Stimulated activated CD8-positive, alpha-beta memory T cell treated with anti-CD3 and anti-CD28 coated beads, Interleukin-15, amount 100 ng/mL, for 1 hour (primary cell): ENCODE data around the gene SYNGR3.
"Not testable (repeated sequence)": the region's sequence is repeated elsewhere in the genome, so short reads cannot be mapped to it uniquely, and the experiment has no call there.

Experiments used
- DNase-seq: peaks from one replicate; pipeline ENCODE4 v3.0.0-alpha.2; 2020; ENCODE audit warnings: low read depth

Gene SYNGR3

DNA sequence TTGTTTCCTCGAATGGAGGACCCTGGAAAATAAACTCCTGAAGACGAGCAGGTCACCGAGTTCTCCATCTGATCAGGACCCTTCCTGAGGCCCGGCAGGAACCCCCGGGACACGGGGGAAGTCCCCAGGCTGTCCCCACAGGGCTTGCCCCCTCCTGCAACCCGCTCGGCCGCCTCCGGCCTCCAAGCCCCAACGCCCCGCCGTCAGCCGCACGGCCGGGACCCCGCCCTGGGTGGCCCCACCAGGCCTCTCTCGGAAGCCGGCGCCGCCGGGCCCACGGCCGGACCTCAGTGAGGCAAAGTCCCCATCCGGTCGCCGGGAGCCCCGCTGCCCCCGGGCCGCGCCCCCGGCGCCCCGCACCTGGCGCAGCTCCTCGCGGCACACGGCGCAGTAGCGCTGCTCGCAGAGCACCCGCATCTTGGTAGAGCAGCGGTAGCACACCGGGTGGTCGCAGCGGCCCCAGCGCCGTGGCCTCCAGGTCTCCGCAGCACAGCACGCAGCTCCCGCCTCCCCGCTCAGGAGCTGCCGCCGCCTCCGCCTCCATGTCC lies 19.5 kb downstream of the SYNGR3 start:
- DNase-seq: no peak

DNA sequence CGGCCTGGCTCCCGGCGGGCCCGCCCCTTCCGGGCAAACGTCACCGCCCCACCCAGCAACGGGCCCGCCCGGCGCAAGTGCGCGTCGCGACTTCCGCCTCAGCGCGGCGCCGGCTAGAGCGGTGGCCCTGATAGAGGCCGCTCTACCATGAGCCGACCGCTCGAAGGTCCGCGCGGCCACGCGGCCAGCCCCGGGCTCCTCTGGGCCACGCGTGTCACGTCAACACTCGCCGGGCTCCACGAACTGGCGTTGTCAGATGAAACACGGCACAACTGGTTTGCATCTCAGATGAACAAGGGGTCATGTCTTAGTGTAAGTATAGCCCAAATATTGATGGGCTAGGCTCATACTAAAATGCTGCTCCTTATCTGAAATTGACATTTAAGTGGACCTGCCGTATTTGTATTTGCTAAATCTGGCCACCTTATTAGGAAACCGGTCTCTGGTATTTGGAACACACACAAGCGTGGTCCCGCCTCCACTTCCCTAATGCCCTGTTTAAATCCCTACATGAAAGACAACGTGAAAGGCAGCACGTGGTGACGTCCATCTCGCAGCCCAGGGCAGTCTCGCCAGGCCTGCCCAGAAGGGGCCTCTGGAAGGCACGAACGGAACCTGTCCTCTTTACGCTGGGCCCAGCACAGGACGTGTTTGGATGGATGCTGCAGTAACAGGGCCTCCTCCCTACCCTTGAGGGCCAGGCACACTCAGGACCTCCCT lies 20.2 kb downstream of the SYNGR3 start, which contains the start of gene ZNF598:
TSS of gene ZNF598 (minus strand) at position 31 of the 720 bp plus-strand sequence.
- DNase-seq: peak; percentile 42

DNA sequence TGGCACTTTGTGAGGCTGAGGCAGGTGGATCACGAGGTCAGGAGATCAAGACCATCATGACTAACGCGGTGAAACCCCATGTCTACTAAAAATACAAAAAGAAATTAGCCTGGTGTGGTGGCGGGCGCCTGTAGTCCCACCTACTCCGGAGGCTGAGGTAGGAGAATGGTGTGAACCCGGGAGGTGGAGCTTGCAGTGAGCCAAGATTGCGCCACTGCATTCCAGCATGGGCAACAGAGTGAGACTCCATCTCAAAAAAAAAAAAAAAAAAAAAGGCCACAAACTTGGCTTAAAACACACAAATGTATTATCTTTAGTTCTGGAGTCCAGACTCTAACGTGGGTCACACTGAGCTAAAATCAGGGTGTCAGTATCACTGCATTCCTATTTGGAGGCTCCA lies 22.0 kb downstream of the SYNGR3 start:
- not testable (repeated sequence) for DNase-seq

- no peak for DNase-seq
Observed at GRCh38 chr16:2013527-2013926, 23.8 kb downstream of the SYNGR3 start.

- no peak for DNase-seq
Observed at GRCh38 chr16:2015117-2015946, 25.6 kb downstream of the SYNGR3 start.

DNA sequence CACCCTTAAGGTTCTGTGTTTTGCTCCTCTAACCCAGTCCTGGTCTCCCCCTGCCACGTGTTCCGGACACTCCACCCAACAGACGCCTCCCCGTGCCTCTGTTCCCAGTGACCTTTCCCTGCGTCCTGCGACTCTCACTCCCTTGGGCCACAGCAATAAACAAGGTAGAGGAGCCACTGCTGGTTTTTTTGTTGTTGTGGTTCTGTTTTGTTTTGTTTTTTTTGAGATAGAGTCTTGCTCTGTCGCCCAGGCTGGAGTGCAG lies 26.1 kb downstream of the SYNGR3 start:
- no peak for DNase-seq

GRCh38 chr16:2016407-2016922 lies 26.7 kb downstream of the SYNGR3 start:
- DNase-seq: no peak

GRCh38 chr16:2019518-2019920 lies 29.7 kb downstream of the SYNGR3 start, which contains the start of gene NPW:
Gene NPW, plus strand, starts transcription at chr16:2019785.
- no peak for DNase-seq

GRCh38 chr16:2019921-2020831 lies 30.4 kb downstream of the SYNGR3 start:
- no peak for DNase-seq

DNA sequence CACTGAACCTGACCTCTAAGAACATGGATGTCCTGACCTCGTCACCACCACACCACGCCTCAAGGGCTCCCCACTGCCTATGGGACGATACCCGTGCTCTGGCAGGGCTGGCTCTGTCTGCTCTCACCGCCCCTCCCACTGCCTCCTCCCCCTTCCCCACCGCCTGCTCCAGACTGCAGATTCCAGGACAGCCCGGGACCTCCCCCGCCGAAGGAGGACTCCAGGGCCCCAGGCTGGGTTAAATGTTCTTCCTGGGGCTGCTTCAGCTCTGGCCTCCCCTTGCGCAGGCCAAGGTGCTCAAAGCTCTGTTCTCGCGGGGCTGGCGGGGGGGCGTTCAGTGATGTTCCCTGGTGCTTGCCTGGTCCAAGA lies 32.9 kb downstream of the SYNGR3 start:
- no peak for DNase-seq

DNA sequence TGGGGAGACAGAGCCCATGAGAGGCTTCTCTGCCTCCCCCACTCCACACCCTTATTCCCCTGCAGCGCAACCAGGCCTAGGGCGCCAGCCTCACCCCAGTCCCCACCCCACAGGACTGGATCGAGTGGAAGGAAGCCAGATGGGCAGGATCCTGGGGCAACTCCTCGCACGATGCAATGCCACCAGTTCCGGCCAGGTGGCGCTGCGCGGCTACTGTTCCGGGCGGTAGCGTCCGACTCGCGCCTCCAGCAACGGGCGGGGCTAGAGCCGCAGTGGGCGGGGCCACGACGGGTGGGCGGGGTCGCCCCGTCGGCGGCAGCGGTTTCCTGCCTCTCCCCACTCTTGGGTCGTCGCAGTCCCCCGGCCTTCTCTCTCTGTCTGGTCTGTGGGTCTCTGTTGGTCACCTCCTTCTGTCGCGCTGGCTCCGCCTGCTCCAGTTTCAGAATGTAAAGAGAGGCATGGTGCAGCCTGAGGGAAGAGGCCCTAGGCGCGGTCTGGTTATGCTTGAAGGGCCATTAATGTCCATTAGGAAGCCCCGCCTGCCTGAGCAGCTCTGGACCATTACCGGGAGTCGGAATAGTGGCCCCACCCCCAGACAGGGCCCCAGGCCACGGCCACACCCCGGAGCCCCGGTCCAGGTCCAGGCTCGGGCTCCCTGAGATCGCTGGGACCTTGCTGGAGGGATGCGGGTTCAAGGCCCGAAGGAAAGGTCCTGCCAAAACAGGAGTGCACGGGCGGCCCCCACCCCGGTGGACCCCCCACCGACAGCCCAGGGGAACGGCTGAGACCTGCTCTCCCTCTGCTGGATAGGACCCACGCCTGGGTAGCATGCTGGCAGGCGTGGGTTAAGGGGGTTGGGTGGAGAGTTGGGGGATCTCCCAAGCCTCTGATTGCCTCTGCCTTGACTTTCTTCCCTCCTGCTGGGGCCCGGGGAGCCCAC lies 33.6 kb downstream of the SYNGR3 start:
- DNase-seq: peak; percentile 92

GRCh38 chr16:2024032-2024420 lies 34.3 kb downstream of the SYNGR3 start:
- no peak for DNase-seq

DNA sequence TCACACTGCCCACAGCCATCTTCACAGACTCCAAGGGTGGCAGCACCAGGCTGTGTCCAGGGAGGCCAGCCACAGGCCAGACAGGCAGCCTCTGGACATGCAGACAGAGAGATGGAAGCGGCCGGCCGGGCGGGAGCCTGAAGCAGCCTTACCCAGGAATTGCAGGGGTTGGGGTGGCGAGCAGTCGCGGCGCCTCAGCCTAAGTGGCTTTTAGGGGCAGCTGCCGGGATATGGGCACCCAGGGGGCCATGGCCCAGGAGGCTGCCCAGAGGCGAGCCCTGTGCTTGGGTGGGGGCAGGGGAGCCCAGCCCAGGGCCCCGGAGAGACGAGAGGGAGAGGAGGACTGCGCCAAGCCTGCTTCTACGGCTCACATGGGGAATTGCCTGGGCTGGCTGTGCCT lies 35.5 kb downstream of the SYNGR3 start:
- no peak for DNase-seq

DNA sequence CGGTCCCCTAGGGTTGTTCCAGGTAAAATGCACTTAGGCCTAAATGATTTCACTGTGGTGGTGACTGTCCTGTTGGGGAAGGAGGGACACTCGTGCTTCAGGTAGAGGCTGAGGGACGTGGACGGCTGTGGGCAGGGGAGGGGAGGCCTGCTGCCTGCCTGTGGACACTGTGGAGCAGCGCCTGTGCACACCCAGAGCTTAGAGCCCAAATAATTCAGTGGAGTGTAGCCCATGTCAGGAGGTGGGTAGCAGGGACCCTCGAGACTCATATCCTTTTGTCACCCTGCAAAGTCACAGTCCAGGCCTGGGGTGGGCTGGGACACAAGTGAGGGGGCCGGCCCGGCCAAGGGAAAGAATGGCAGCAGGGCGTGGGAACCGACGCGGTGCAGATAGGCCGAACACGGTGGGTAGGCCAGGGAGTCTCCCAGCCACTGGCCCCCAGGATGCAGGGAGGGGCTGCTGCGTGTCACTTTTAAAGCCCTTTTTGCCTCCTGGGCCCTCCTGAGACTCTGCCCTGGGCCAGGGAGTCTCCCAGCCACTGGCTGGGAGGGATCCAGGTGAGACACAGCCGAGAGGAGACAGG lies 36.2 kb downstream of the SYNGR3 start:
- DNase-seq: no peak

- no peak for DNase-seq
Observed at GRCh38 chr16:2026461-2027023, 36.8 kb downstream of the SYNGR3 start, which contains the start of gene NHERF2. Gene NHERF2, plus strand, starts transcription at chr16:2026902. Its CDS starts 104 bp downstream, at chr16:2027006.

- DNase-seq: no peak
Observed at GRCh38 chr16:2027024-2028010, 37.5 kb downstream of the SYNGR3 start.

DNA sequence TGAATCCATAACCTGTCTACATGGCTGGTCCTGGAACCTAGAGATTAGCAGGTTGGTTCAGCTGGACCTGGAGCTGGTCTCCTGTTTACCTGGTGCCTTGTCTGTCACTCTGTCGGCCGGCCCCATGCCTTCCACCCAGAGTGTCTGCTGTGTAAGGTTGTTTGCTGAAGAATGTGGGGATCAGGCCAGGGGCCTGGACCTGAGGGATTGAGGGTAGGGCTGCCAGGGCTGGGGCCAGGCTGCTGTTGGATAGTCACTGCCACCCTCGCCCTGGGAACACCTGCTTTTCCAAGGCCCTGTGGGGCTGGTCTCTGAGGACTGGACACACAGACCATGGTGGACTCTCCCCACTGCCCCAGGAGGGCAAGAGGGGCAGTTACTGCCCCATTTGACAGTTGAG lies 38.4 kb downstream of the SYNGR3 start:
- DNase-seq: no peak

GRCh38 chr16:2028620-2029220 lies 39.0 kb downstream of the SYNGR3 start:
- DNase-seq: no peak
